Activated CD4-positive, alpha-beta T cell treated with anti-CD3 and anti-CD28 coated beads, Interleukin-2, amount 50 U/mL, for 16 hours (primary cell): ENCODE data around the gene CNN3.
A peak's percentile ranks its signal among the peaks of the same experiment; 100 is the strongest.

Experiments used
- DNase-seq: peaks from one replicate; pipeline ENCODE4 v3.0.0-alpha.2; 2020

The CNN3 gene

DNA sequence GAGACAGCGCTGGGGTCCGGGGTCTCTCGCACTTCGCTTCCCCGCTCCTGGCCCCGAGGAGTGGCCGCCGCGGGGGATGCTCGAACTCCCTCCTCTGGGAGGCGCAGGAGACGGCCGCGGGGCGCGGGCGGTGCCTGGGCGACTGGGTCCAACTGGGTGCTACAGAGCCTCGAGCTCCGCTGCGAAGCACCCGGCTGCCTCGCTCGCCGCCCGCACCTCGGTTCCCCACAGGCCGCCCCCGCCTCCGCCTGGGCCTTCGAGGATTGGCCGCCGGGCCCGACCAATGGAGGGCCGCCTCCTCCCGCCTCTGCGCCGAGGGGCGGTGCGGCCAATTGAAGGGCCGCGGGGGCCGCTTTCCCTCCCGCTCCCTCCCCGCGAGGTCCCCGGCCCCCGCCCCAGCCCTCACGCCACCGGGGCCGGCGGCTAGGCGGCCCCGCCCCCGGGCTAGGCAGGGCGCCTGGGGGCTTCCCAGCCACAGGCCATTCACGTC, at the start of gene CNN3:
Gene CNN3 (minus strand): TSS at position 196 of the 490 bp plus-strand sequence. CDS start 216 bp downstream, outside the sequence.
- peak; percentile 26 for DNase-seq

DNA sequence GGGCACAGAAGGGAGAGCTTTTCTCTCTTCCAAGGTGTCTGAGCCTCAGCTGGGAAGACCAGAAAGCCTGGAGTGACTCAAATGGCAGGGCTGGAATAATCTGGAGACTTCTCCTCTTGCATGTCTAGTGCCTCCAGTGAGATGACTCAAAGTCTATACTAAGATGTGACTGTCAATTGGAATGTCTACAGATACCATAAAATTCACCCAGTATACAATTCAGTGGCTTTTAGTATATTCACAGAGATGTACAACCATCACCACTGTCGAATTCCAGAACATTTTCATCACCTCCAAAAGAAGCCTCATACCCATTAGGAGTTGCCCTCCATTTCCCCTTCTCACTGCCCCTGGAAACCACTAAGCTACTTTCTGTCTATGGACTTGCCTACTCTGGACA, 47.9 kb upstream of the CNN3 start:
- no peak for DNase-seq

DNA sequence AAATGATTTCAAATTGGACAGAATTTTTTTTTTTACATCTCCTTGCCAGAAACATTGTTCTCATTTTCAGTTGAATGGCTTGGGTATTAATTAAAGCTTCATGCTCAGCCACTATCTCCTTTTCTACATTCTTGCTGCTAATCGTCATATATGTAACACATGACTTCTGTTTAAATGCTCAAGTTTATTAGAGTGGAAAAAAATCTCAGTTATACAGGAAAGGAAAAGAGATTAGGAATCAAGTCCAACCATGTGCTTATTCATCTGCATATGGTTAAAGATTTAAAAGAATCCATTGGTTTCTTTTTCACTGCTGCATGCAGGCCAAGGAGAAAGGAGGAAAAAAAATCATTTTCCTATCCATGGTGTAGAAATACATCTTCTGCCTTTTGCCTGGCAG, 47.3 kb upstream of the CNN3 start:
- no peak for DNase-seq

DNA sequence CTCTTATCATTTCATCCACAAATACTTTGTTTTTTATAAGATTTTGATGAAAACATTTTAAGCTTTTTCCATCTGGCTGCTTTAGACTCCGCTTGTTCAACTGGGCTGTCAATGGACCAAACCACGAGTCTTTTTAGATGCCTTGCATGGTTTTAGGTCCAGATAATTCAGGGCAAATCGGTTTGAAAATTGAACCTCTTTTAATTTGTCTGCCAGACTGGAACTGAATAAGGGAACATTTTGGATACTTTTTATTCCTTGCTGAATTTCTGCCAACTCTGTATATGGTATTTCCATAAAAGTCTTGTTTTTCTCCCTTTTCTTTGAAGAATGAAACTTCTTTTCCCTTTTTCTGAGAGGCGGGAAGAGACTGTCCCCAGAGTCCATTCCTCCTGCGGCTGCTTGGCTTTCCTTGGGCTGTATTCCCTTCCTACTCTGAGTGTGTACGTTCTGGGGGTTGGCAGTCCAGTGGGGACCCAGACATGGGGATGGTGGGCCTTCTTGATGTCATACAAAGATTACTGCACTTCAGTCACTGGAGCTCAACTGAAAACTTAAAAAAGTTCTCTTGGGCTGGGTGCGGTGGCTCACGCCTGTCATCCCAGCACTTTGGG, 46.5 kb upstream of the CNN3 start:
- DNase-seq: no peak

DNA sequence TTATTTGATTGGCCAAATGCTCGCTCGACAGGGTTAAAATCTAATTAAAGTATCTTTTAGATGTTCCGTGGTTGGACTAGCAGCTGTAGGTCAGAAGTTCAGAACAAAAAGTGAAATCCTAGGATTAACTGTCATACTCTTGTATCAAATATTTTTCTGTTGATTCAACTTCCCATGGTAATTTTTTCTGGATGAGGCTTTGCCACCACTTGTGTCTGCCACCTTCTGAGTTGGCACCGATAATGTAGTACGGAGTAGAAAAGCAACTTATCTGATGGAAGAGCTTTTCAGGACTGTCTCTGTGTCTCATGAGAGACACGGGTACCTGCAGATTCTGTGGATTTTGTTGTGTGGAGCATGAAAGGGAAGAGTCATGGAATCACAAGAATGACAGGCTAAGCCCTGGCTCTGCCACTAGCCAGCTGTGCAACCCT, 44.6 kb upstream of the CNN3 start:
- no peak for DNase-seq

DNA sequence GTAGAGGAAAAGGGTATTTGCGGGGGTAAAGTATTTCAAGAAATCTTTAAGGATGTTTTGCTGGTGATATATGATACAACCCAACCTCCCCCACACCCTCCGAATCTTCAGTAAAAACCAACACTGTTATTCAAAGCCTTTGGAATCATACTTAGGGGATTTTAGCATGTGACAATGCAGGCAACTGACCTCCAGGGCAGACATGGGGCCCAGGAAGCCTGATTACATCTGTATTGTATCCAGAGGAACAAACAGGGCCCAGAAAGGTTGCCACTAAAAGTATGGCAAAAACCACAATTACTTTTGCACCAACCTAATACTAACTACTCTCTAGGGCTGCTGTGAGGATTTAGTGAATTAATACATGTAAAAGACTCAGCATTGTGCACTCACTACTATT, 43.9 kb upstream of the CNN3 start:
- no peak for DNase-seq

DNA sequence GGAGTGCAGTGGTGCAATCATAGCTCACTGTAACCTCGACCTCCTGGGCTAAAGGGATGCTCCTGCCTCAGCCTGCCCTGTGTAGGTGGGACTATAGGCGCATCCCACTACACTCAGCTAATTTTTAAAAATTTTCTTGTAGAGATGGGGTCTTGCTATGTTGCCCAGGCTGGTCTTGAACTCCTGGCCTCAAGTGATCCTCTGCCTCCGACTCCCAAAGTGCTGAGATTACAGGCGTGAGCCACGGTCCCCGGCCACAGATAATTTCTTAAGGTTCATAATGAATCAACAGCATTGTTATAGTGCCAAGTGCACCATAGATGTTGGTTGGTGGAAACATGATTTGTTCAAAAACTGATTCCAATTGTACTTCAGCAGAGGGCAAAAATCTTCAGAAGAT, 42.2 kb upstream of the CNN3 start:
- no peak for DNase-seq

DNA sequence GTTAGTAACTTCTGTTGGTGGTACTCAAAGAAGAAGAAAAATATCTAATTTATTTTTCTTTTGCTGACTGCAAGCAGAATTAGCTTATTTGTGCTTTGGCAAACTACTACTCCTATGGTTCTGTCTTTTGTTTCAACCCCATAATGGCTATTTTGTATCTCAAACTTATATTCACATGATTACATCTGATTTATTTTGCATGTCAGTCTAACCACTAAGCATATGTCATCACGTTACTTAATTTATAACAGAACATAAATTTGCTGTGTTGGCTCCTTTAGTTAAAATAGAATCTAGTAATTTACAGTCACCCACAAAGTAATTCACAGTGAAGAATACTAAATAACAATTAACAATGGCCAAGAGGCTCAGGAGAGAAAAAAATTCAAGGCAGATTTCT, 39.1 kb upstream of the CNN3 start:
- no peak for DNase-seq

DNA sequence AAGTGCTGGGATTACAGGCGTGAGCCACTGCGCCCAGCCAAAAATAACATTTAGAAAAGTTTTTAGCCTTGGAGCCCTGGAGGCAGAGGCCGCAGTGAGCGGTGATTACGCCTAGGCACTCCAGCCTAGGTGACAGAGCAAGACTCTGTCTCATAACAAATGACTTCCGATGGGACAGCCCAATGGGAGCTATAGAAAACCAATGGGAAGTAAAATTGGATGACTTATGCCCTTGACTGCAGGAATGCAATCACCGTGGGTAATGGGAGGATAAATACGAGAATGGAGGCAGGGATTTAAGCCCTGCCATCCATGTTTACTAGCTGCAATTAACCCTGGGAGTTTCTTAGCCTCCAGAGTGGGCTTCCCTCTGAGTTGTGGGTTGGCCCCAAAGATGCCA, 37.0 kb upstream of the CNN3 start:
- no peak for DNase-seq

DNA sequence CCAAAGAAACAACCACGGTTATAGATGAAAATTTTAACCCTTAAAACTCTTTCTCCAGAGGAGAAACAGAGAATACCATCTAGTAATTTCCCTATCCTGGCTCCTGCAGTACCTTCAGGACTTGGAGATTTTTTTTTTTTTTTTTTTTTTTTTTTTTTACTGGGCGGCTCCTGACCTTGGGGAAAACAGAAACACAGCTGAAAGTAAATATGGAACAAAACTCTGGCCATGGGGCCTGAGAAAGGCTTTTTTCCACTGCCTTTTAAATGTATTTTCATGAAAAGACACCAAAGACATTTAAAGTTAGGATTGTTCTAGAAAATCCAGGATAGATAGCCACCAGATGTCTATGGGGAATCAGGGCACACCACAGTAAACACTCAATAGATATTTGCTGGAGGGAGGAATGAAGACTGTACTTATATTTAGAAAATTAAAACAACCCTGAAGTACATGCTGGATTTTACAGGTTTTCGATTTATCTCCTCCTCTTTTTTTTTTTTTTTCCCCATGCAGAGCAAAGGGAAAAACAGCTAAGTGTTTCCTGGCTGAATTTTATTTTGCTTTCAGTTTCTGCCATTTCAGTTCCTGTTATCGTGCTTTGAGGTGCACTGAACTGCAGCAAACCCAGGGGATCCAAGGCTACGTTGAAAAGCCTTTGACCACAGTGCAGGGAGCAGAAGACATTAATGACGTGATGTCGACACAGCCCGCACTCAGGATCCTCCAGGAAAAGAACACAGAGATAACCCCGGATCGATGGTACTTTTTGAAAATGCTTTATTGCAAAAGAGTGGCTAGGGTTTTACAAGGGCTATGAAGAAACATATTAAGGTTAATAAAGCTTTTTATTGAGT, 35.7 kb upstream of the CNN3 start:
- peak; percentile 53 for DNase-seq

DNA sequence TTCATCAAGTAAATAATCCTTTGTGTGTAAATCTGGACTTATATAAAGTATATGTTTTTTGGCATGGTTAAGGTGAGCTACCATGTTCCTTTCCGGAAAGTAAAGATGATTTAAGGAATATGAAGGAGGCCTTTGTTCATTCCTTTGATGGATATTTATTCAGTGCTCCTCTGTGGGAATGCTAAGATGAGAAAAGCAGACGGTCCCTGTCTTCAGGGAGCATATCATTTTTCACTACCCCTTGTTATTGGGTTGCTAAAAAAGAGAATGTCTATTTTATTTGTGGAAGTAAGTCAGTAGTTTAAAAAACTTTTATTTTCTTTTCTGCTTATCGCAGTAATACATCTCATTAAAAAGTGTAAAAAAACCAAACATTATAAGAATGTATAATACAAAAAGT, 35.1 kb upstream of the CNN3 start:
- no peak for DNase-seq

DNA sequence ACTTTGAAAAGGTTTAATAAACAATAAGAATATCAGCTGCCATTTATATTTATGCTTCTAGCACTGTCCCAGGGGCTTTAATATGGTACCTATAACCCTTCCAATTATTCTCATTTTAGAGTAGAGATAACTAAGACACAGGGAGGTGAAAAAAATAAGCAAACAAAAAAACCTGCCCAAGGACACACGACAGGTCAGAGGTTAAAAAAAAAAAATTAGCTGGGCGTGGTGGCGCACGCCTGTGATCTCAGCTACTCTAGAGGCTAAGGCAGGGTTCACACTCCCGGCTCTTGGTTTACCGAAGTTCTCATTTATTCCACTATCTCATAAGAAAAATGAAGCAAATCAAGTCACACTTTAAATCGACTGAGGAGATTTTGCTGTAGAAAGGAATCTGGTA, 34.7 kb upstream of the CNN3 start:
- no peak for DNase-seq

DNA sequence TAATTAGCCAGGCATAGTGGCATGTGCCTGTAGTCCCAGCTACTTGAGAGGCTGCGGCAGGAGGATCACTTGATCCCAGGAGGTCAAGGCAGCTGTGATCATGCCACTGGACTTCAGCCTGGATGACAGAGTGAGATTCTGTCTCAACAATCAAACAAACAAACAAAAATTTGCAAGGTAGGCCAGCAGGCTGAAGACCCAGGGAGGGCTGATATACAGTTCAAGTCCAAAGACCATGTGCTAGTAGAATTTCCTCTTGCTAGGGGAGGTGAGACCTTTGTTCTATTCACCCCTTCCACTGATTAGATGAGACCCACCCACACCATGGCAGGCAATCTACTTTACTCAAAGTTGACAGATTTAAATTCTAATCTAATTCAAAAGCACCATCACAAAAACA, 31.2 kb upstream of the CNN3 start:
- DNase-seq: no peak

DNA sequence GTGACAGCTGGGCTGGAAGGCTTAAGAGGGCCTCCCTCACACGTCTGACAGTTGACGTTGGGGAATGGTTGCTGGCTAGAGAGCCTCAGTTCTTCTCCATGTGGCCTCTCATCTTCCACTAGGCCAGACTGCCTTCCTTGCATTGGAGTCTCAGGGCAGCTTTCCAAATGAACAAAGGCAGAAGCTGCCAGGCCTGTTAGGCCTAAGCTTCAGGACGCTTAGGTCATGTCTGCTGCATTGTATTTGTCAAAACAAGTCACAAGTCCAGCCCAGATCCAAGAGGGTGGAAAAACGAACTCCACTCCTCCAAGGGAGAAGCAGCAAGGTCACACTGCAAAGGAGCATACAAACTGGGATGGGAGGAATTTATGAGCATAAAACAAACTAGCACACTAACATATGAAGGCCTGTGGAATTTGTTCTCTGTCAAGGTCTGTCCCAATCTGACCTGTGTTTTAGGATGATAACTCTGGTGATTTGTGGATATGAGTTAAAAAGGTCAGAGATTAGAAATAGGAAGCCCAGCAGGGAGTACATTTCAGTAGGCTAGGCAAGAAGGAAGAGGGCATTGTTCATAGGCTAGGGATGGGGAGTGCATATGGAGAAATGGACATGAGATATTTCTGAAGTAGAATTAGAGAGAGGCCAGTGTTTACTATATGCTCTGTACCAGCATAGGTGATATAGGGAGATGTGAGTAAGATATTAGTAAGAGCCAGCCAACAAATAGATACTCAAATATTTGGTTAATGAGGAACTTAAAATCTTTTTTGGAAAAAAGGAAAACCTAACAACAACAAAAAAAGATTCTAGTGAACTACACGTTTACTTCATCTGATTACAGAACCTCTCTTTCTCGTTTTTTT, 29.1 kb upstream of the CNN3 start:
- DNase-seq: no peak

DNA sequence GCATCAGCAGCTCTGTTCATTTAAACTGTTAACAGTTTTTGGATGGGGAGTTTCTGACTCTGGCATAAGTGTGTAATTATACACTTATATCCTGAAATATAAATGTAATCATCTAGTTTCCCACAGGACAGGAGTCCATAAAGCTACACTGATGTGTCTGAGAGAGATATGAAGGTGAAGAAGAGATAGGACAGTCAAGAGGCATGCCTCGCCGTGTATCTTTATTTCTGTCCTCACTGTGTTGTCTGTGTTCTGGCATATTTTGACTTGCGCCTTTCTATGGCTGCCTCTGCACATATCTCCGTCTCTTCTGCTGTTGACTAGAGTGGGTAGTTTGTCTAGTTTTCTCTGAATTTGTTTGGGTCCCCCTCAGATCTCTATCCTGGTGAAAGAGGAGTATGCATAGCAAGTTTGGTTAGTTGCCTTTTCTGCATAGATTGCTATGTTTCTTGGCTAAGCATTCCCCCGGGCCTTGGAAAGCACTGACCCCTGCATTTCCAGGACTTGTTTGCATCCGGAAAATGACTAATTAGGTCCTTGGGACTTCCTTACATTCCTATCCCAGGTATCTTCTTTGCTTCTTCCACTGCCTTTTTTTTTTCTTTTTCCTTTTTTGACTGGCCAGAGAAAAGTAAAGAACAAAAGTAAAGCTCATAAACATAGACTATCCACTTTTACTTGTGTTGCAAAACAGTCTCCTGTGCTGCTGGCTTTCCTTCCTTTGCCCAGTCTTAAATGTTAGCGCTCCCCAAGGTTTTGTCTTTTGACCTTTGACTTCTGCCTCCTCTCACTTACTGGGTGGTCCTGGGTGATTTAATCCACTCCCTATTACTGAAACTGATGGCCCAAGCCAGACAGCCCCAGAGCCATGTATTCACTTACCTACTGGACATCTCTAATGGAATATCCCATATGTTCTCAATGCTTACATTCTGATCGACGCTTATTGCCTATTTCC, 27.6 kb upstream of the CNN3 start:
- DNase-seq: no peak

DNA sequence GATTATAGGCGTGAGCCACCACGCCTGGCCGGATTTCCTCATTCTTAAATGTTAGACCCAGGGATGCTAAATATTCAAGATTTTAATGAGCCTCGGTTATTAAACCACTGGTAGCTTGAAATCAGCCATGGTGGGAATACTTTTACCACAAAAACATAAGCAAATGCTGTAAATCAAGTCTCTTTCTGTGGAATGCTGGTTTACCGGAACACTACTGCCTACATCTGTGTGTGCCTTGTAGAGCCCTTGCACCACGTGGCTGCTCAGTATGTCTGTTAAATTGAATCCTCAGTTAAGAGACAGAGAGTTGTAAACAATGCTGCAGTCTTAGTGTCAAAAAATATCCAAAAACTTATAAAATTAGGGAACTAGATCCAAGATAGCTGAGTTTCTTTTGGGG, 26.8 kb upstream of the CNN3 start:
- DNase-seq: no peak

DNA sequence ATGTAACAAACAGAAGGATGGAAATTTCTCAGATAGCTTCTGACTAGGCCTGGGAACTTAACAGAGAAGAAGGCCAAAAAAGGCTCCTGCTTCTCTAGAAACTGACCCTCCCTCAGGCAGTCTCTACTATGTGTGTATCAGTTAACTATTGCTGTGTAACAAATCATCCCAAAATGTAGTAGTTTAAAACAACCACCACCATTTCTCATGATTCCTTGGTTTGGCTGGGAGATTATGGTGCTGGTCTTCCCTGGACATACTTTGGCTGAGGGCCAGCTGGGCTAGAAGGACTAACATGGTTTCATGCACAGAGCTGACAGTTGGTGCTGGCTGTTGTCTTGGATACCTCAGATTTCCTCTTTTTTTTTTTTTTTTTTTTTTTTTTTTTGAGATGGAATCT, 26.2 kb upstream of the CNN3 start:
- no peak for DNase-seq

DNA sequence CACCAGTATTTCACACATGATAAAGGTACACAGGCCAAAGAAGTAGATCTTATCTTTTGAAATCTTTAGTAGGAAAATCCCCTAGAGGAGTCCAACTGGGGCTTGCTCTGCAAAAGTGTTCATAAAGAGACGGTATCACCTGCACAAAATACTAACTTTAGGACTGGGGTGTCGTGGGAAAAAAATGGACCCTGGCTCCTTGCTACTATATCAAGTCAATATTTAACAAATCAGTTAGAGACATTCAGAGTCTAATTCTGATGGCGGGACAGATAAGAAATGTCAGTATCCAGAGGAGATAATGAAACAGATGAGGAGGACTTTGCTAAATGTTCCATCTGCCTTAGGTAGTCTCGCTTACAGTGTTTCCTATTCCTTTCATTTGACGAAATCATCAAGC, 25.6 kb upstream of the CNN3 start:
- DNase-seq: no peak

DNA sequence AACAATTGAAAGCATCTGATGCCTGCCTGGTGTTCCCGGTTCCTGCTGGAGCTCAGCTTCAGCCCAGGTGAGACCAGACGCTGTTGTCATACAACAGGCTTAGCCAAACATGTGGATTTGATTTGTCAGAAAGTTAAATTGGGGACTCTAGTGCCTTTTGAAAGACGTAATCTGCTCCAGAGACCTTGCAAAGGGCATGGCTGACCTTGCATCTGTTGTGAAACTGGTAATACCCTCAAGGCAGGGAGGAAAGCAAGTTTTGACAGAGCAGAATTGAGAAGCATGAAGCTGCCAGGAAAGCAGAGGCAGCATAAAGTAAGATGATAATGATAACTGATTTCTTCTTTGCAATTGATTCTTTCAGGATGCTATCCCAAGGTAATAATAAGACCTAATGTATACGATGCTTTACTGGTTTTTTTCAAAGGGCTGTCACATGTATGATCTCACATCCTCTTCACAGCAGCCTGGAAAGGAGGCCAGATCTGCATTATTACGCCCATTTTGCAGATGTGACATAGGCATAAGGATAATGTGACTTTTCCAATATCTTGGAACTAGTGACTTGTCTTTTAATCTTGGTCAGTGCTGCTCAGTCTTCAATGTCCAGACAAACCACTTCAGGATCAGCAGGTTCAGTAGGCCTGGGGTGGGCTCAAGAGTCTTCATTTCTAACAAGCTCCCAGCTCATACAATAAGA, 24.7 kb upstream of the CNN3 start:
- no peak for DNase-seq

DNA sequence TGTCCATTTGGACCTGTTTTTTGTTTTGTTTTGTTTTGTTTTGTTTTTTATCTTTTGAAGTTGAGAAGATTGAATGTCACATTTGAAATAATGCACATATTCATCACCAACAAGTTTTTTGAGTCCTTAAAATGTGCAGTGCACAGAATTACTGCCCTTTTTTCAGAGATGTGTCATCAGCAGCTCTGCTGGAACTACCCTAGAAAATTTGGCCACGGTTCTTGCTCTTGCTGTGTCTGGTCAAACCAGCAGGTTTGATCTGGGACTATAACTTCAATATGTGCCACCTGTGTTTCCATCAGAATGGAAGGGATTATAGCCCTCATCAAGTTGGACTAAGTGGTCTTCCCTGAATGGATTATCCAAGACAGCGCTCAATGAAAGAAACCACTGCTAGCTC, 24.1 kb upstream of the CNN3 start:
- no peak for DNase-seq
